Mesenchymal stem cell (in vitro differentiated cells and primary cell): Measurements from ENCODE around the gene NDUFS1.

ENCODE experiments used
- DNase-seq: peaks from one replicate; pipeline ENCODE4 v3.0.0-alpha.2; 2013
- H2AFZ ChIP-seq: one replicate; pipeline ENCODE4 v1.6.1; 2013; ENCODE audit warnings: low read depth, mild to moderate bottlenecking, control low read depth, inconsistent platforms, low read length, moderate library complexity
- H2AK5ac ChIP-seq: 2 replicates; pipeline ENCODE4 v1.6.1; 2013; ENCODE audit warnings: low read length, moderate library complexity, mild to moderate bottlenecking, inconsistent platforms; ENCODE audit not compliant: severe bottlenecking
- H2BK120ac ChIP-seq: one replicate; pipeline ENCODE4 v1.6.1; 2013; ENCODE audit warnings: low read depth, mild to moderate bottlenecking, inconsistent platforms, low read length, moderate library complexity
- H2BK12ac ChIP-seq, 2 experiments: one replicate each; pipeline ENCODE4 v1.6.1; 2013; ENCODE audit warnings: inconsistent platforms in 2 of 2, low read length in 2 of 2, mild to moderate bottlenecking in 2 of 2, moderate library complexity in 2 of 2, control low read depth in 1 of 2
- H2BK15ac ChIP-seq: one replicate; pipeline ENCODE4 v1.6.1; 2013; ENCODE audit warnings: mild to moderate bottlenecking, low read depth, inconsistent platforms; ENCODE audit not compliant: poor library complexity, severe bottlenecking
- H2BK5ac ChIP-seq: 2 replicates; pipeline ENCODE4 v1.6.1; 2013; ENCODE audit warnings: low read depth, mild to moderate bottlenecking, low read length, control low read depth, inconsistent platforms; ENCODE audit not compliant: poor library complexity, severe bottlenecking
- H3K14ac ChIP-seq, 2 experiments: one replicate each; pipeline ENCODE4 v1.6.1; 2013; ENCODE audit warnings: inconsistent platforms in 2 of 2, low read length in 2 of 2, control low read depth in 1 of 2, mild to moderate bottlenecking in 1 of 2, moderate library complexity in 1 of 2
- H3K18ac ChIP-seq, 2 experiments: one replicate each; pipeline ENCODE4 v1.6.1; 2013; ENCODE audit warnings: inconsistent platforms in 2 of 2, low read length in 2 of 2, control low read depth in 1 of 2, low read depth in 1 of 2, mild to moderate bottlenecking in 1 of 2
- H3K23ac ChIP-seq, 2 experiments: one replicate each; pipeline ENCODE4 v1.6.1; 2013; ENCODE audit warnings: inconsistent platforms in 2 of 2, low read length in 2 of 2, mild to moderate bottlenecking in 2 of 2, moderate library complexity in 2 of 2, control low read depth in 1 of 2
- H3K27ac ChIP-seq: 2 replicates; pipeline ENCODE4 v1.5.1; 2013; ENCODE audit warnings: mild to moderate bottlenecking, moderate library complexity, low read length, control low read depth, inconsistent platforms; ENCODE audit not compliant: poor library complexity, severe bottlenecking
- H3K27me3 ChIP-seq, 2 experiments: 2 replicates each; pipeline versions ENCODE4 v1.6.1 to v1.7.0; 2013; ENCODE audit warnings: low read length in 2 of 2, mild to moderate bottlenecking in 2 of 2, moderate library complexity in 2 of 2, control low read depth in 1 of 2, inconsistent platforms in 1 of 2; ENCODE audit not compliant: control insufficient read depth in 1 of 2, insufficient read depth in 1 of 2
- H3K36me3 ChIP-seq, 2 experiments: 2 replicates each; pipeline versions ENCODE4 v1.6.1 to v1.7.0; 2013; ENCODE audit warnings: low read length in 2 of 2, control low read depth in 1 of 2, inconsistent platforms in 1 of 2, low read depth in 1 of 2, mild to moderate bottlenecking in 1 of 2; ENCODE audit not compliant: insufficient read depth in 2 of 2, control insufficient read depth in 1 of 2
- H3K4ac ChIP-seq, 2 experiments: one replicate each; pipeline ENCODE4 v1.6.1; 2013; ENCODE audit warnings: inconsistent platforms in 2 of 2, low read length in 2 of 2, mild to moderate bottlenecking in 2 of 2, moderate library complexity in 2 of 2, control low read depth in 1 of 2, low read depth in 1 of 2
- H3K4me1 ChIP-seq: 2 replicates; pipeline ENCODE4 v1.6.1; 2013; ENCODE audit warnings: low read depth, low read length, control low read depth; ENCODE audit not compliant: control insufficient read depth, insufficient read depth
- H3K4me2 ChIP-seq: 2 replicates; pipeline ENCODE4 v1.6.1; 2013; ENCODE audit warnings: low read length, mild to moderate bottlenecking, inconsistent platforms; ENCODE audit not compliant: poor library complexity, severe bottlenecking
- H3K4me3 ChIP-seq, 2 experiments: 2 replicates each; pipeline versions ENCODE4 v1.5.1 to v1.7.0; 2013; ENCODE audit warnings: low read length in 2 of 2, mild to moderate bottlenecking in 2 of 2, control low read depth in 1 of 2, low read depth in 1 of 2; ENCODE audit not compliant: insufficient read depth in 1 of 2
- H3K79me1 ChIP-seq: replicated peaks from 2 replicates; pipeline ENCODE4 v1.6.1; 2013; ENCODE audit warnings: mild to moderate bottlenecking, control low read depth, low read length, inconsistent platforms; ENCODE audit not compliant: poor library complexity, severe bottlenecking
- H3K9ac ChIP-seq: 2 replicates; pipeline ENCODE4 v1.7.0; 2013; ENCODE audit warnings: mild to moderate bottlenecking, low read length, moderate library complexity
- H3K9me3 ChIP-seq: 2 replicates; pipeline ENCODE4 v1.7.0; 2013; ENCODE audit warnings: mild to moderate bottlenecking, low read length; ENCODE audit not compliant: control insufficient read depth
- H4K8ac ChIP-seq: one replicate; pipeline ENCODE4 v1.6.1; 2013; ENCODE audit warnings: inconsistent platforms, mild to moderate bottlenecking, low read length, moderate library complexity
- H4K91ac ChIP-seq: one replicate; pipeline ENCODE4 v1.6.1; 2013; ENCODE audit warnings: mild to moderate bottlenecking, low read length, inconsistent platforms
- WGBS: methylation state at CpG from one replicate; pipeline ENCODE4 v1.1.7; 2013; ENCODE audit warnings: mixed read lengths; 5-methylcytosine and 5-hydroxymethylcytosine counted together

Gene NDUFS1

DNA sequence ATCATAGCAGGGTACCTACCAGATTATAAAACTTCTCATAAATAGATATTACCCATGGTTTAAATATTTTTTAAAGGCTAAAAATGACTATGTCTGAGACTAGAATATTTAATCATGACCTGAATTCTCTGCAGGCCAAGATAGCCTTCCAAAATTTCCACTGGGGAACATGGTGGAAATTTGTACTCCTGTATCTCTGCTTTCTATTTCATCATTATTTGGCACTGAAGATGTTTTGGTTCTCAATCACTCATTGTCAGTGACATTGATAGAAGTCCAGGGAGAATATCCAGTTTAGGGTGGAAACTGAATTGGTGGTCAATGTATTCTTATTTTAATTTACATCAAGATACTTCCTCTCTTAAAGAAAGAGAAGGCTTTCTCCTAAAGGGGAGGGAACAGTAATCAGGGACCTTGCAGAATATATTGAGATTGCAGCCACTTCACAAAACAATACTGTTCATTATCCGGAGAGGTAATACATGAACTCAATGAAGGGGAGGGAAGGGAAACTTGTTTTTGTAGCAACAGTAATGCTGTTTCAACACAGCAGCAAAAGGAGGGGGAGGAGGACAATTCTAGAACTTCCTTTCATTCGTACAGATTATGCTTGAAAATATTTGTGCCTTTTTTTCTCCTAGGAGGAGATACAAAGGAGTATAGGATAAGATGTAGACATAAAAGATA is 34.6 kb upstream of the NDUFS1 start:
- Histone ChIP-seq H3K36me3 (no peaks in the 10 kb centered on the region), H3K4ac (no peak overlapping the region), H3K4me1 (no peaks in the 10 kb centered on the region), H3K4me3 (no peak overlapping the region), H3K27ac (no peak overlapping the region), H3K9ac (no peak overlapping the region), H2BK15ac (no peak overlapping the region), H3K14ac (no peak overlapping the region), H2AK5ac (no peak overlapping the region), H3K27me3 (peaks cover 0 to 6% of the 10 kb centered on the region in 2 experiments), H2AFZ (no peak overlapping the region), H3K4me2 (no peak overlapping the region), H3K9me3 (no peaks in the 10 kb centered on the region), H3K18ac (no peak overlapping the region), H4K8ac (no peak overlapping the region), H2BK12ac (no peak overlapping the region), H3K23ac (no peak overlapping the region), H2BK120ac (no peak overlapping the region), H2BK5ac (no peak overlapping the region), H3K79me1 (no peaks in the 10 kb centered on the region), H4K91ac (no peak overlapping the region)
- 87% methylated on average over 2 of the region's 2 CpGs for WGBS
- no peak for DNase-seq

- Histone ChIP-seq H3K9me3 (no peaks in the 10 kb centered on the region), H4K8ac (no peak overlapping the region), H3K14ac (no peak overlapping the region), H2BK120ac (no peak overlapping the region), H3K18ac (no peak overlapping the region), H2AK5ac (no peak overlapping the region), H3K4me2 (no peak overlapping the region), H3K79me1 (no peaks in the 10 kb centered on the region), H3K27ac (no peak overlapping the region), H2BK5ac (no peak overlapping the region), H3K4me3 (no peak overlapping the region), H2BK15ac (no peak overlapping the region), H3K9ac (no peak overlapping the region), H2BK12ac (no peak overlapping the region), H2AFZ (no peak overlapping the region), H3K27me3 (peaks cover 0 to 6% of the 10 kb centered on the region in 2 experiments), H3K4ac (no peak overlapping the region), H4K91ac (no peak overlapping the region), H3K4me1 (no peaks in the 10 kb centered on the region), H3K23ac (no peak overlapping the region), H3K36me3 (no peaks in the 10 kb centered on the region)
- DNase-seq = no peak
- no CpG with 5 or more reads among the region's 3 CpGs for WGBS
These were observed 32.9 kb upstream of the NDUFS1 start for GRCh38 chr2:206192157-206192556.

DNA sequence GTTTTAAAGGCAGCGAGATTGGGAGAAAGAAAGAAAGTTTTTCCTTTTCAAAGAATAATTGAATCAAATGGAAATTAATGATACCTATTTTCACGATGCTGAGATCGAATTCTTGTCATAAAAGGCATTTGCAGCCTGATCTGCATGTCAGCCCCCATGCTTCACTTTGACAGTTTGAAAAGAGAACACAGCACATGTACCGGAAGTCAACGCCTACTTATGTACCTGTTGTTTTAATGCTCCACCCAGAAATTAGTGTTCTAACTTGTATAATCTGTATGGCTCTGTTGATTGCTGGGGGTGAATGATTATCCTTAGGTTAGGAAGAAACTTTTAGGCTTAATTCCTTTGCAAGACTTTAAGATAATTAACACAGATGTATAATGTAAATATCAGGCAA is 31.4 kb upstream of the NDUFS1 start:
- Histone ChIP-seq H3K4me3 (no peak overlapping the region), H3K18ac (no peak overlapping the region), H3K4me2 (no peak overlapping the region), H2AK5ac (no peak overlapping the region), H3K27ac (no peak overlapping the region), H3K4me1 (no peaks in the 10 kb centered on the region), H3K79me1 (no peaks in the 10 kb centered on the region), H3K36me3 (no peaks in the 10 kb centered on the region), H2BK12ac (no peak overlapping the region), H3K9ac (no peak overlapping the region), H3K14ac (no peak overlapping the region), H3K27me3 (peaks cover 0 to 6% of the 10 kb centered on the region in 2 experiments), H3K9me3 (no peaks in the 10 kb centered on the region), H2BK5ac (no peak overlapping the region), H4K91ac (no peak overlapping the region), H3K4ac (no peak overlapping the region), H2AFZ (no peak overlapping the region), H4K8ac (no peak overlapping the region), H2BK120ac (no peak overlapping the region), H2BK15ac (no peak overlapping the region), H3K23ac (no peak overlapping the region)
- WGBS = 91% methylated on average over 3 of the region's 5 CpGs
- DNase-seq = no peak

- no peaks in the 10 kb centered on the region for H3K79me1 ChIP-seq
- no peaks in the 10 kb centered on the region for H3K9me3 ChIP-seq
- DNase-seq = no peak
- H3K27me3 ChIP-seq = peaks cover 0 to 6% of the 10 kb centered on the region in 2 experiments
- no peak overlapping the region for H3K4me3 ChIP-seq
- no peak overlapping the region for H3K4ac ChIP-seq
- no peak overlapping the region for H2AK5ac ChIP-seq
- H3K23ac ChIP-seq = no peak overlapping the region
- no peak overlapping the region for H2BK12ac ChIP-seq
- no peak overlapping the region for H2BK5ac ChIP-seq
- H2AFZ ChIP-seq = no peak overlapping the region
- no peak overlapping the region for H3K4me2 ChIP-seq
- H4K8ac ChIP-seq = no peak overlapping the region
- H3K18ac ChIP-seq = no peak overlapping the region
- H3K9ac ChIP-seq = no peak overlapping the region
- H2BK120ac ChIP-seq = no peak overlapping the region
- WGBS = 77% methylated on average over 2 of the region's 2 CpGs
- no peak overlapping the region for H2BK15ac ChIP-seq
- no peak overlapping the region for H4K91ac ChIP-seq
- H3K27ac ChIP-seq = no peak overlapping the region
- no peak overlapping the region for H3K14ac ChIP-seq
- H3K36me3 ChIP-seq = no peaks in the 10 kb centered on the region
- H3K4me1 ChIP-seq = no peaks in the 10 kb centered on the region
These were observed 30.9 kb upstream of the NDUFS1 start for GRCh38 chr2:206190111-206190510.
